ENCODE measurements around the gene DBH. TPM values are rescaled to one million over a fixed set of nuclear protein-coding genes. Genes with fewer than 3 reads are reported as not detected.

The DBH gene
- total RNA-seq, 1 donor from 2014 or later = not detected

GRCh38 chr9:133638711-133639110 lies 2.5 kb downstream of the DBH start:
- DNase-seq (ENCODE audit: extremely low spot score, unreplicated experiment) = no peak
- H3K27ac Mint-ChIP-seq (ENCODE audit: unreplicated experiment) = no peak overlapping the region
- no peaks in the 10 kb centered on the region for H3K9me3 Mint-ChIP-seq (ENCODE audit: unreplicated experiment)
- TF ChIP-seq CTCF (IDR thresholded peaks at IDR 0.05) = no peak
- H3K27me3 Mint-ChIP-seq (ENCODE audit: unreplicated experiment) = peaks cover 60% of the 10 kb centered on the region
- H3K4me3 Mint-ChIP-seq (ENCODE audit: unreplicated experiment) = no peak overlapping the region
- no peaks in the 10 kb centered on the region for H3K36me3 Mint-ChIP-seq (ENCODE audit: unreplicated experiment)
- no peaks in the 10 kb centered on the region for H3K4me1 Mint-ChIP-seq (ENCODE audit: unreplicated experiment)

DNA sequence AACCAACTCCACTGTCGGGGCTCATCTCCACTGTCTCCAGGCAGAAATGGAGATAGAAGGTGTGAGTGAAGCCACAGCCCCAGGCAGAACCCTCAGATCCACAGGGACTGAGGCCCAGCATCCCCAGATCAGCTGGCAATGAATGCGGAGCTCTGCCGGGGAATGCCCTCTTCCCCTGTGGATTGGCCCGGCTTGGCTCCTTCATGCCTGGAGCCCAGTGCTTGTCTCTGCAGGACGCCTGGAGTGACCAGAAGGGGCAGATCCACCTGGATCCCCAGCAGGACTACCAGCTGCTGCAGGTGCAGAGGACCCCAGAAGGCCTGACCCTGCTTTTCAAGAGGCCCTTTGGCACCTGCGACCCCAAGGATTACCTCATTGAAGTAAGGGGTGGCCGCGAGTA lies 3.5 kb downstream of the DBH start:
- peaks cover 57% of the 10 kb centered on the region for H3K27me3 Mint-ChIP-seq (ENCODE audit: unreplicated experiment)
- TF ChIP-seq CTCF (IDR thresholded peaks at IDR 0.05) = no peak
- no peaks in the 10 kb centered on the region for H3K36me3 Mint-ChIP-seq (ENCODE audit: unreplicated experiment)
- H3K9me3 Mint-ChIP-seq (ENCODE audit: unreplicated experiment) = no peaks in the 10 kb centered on the region
- DNase-seq (ENCODE audit: extremely low spot score, unreplicated experiment) = no peak
- no peak overlapping the region for H3K27ac Mint-ChIP-seq (ENCODE audit: unreplicated experiment)
- no peaks in the 10 kb centered on the region for H3K4me1 Mint-ChIP-seq (ENCODE audit: unreplicated experiment)
- no peak overlapping the region for H3K4me3 Mint-ChIP-seq (ENCODE audit: unreplicated experiment)

DNA sequence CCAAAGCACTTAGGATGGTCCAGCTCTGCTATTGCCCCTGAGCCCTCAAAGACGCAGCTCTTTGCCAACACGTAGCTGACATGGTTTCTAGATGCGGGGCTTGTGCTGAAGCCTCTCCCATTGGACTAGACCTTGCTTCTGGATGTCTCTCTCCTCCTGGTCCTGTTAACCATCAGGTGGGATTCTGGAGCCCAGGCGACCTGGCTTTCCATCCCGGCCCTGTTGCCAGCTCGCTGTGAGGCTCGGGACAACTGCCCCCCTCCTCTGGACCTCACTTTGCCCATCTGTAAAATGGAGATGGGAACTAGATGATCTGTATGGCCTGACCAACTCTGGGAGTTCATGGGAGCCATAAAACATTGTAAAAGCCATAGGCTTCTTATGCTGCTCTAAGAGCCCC lies 4.0 kb downstream of the DBH start:
- Mint-ChIP-seq H3K4me3 (ENCODE audit: unreplicated experiment) (no peak overlapping the region), H3K27me3 (ENCODE audit: unreplicated experiment) (peaks cover 57% of the 10 kb centered on the region), H3K9me3 (ENCODE audit: unreplicated experiment) (no peaks in the 10 kb centered on the region), H3K4me1 (ENCODE audit: unreplicated experiment) (no peaks in the 10 kb centered on the region), H3K27ac (ENCODE audit: unreplicated experiment) (no peak overlapping the region), H3K36me3 (ENCODE audit: unreplicated experiment) (no peaks in the 10 kb centered on the region)
- no peak for TF ChIP-seq CTCF (IDR thresholded peaks at IDR 0.05)
- DNase-seq (ENCODE audit: extremely low spot score, unreplicated experiment) = no peak

- no peak for DNase-seq (ENCODE audit: extremely low spot score, unreplicated experiment)
- H3K27me3 Mint-ChIP-seq (ENCODE audit: unreplicated experiment) = peaks cover 57% of the 10 kb centered on the region
- no peaks in the 10 kb centered on the region for H3K4me1 Mint-ChIP-seq (ENCODE audit: unreplicated experiment)
- H3K9me3 Mint-ChIP-seq (ENCODE audit: unreplicated experiment) = no peaks in the 10 kb centered on the region
- no peak overlapping the region for H3K4me3 Mint-ChIP-seq (ENCODE audit: unreplicated experiment)
- no peaks in the 10 kb centered on the region for H3K36me3 Mint-ChIP-seq (ENCODE audit: unreplicated experiment)
- H3K27ac Mint-ChIP-seq (ENCODE audit: unreplicated experiment) = no peak overlapping the region
- TF ChIP-seq CTCF (IDR thresholded peaks at IDR 0.05) = no peak
Observed at GRCh38 chr9:133640580-133641395, 4.6 kb downstream of the DBH start.

GRCh38 chr9:133641396-133641655 lies 5.2 kb downstream of the DBH start:
- DNase-seq (ENCODE audit: extremely low spot score, unreplicated experiment) = no peak
- H3K4me1 Mint-ChIP-seq (ENCODE audit: unreplicated experiment) = no peaks in the 10 kb centered on the region
- no peaks in the 10 kb centered on the region for H3K36me3 Mint-ChIP-seq (ENCODE audit: unreplicated experiment)
- H3K4me3 Mint-ChIP-seq (ENCODE audit: unreplicated experiment) = no peak overlapping the region
- H3K27ac Mint-ChIP-seq (ENCODE audit: unreplicated experiment) = no peak overlapping the region
- peaks cover 59% of the 10 kb centered on the region for H3K27me3 Mint-ChIP-seq (ENCODE audit: unreplicated experiment)
- no peaks in the 10 kb centered on the region for H3K9me3 Mint-ChIP-seq (ENCODE audit: unreplicated experiment)
- no peak for TF ChIP-seq CTCF (IDR thresholded peaks at IDR 0.05)
